Neural progenitor cell (in vitro differentiated cells): ENCODE data around the gene LIPN. TPM values are rescaled to one million over a fixed set of nuclear protein-coding genes. Genes with fewer than 3 reads are reported as not detected.

Experiments used
- DNase-seq: peaks from one replicate; pipeline ENCODE4 v3.0.0-alpha.2; 2016; ENCODE audit warnings: low spot score
- H2AFZ ChIP-seq: fragments of 200-600 bp; sonication (generic); replicated peaks from 2 replicates; pipeline ENCODE4 v1.6.1; 2016; ENCODE audit warnings: antibody characterized with exemption
- H3F3A ChIP-seq: fragments of 200-600 bp; sonication (generic); 2 replicates; pipeline ENCODE4 v1.6.1; 2016; ENCODE audit warnings: antibody characterized with exemption, low read depth
- H3K27ac ChIP-seq: fragments of 200-600 bp; sonication (generic); 2 replicates; pipeline ENCODE4 v1.5.1; 2016; ENCODE audit warnings: mild to moderate bottlenecking
- H3K27me3 ChIP-seq: fragments of 200-600 bp; sonication (generic); 2 replicates; pipeline ENCODE4 v1.6.1; 2016; ENCODE audit warnings: mild to moderate bottlenecking, moderate library complexity
- H3K36me3 ChIP-seq: fragments of 200-600 bp; sonication (generic); 2 replicates; pipeline ENCODE4 v1.5.1; 2016
- H3K4me1 ChIP-seq: fragments of 200-600 bp; sonication (generic); 2 replicates; pipeline ENCODE4 v1.6.1; 2016; ENCODE audit warnings: mixed run types
- H3K4me2 ChIP-seq: fragments of 200-600 bp; sonication (generic); 2 replicates; pipeline ENCODE4 v1.6.1; 2016
- H3K4me3 ChIP-seq: fragments of 200-600 bp; sonication (generic); 2 replicates; pipeline ENCODE4 v1.5.1; 2016
- H3K79me2 ChIP-seq: fragments of 200-600 bp; sonication (generic); 2 replicates; pipeline ENCODE4 v1.6.1; 2016; ENCODE audit warnings: low read depth
- H3K9ac ChIP-seq: fragments of 200-600 bp; sonication (generic); 2 replicates; pipeline ENCODE4 v1.6.1; 2016
- H3K9me3 ChIP-seq: fragments of 200-600 bp; sonication (generic); 2 replicates; pipeline ENCODE4 v1.5.1; 2016; ENCODE audit warnings: low read depth
- H4K20me1 ChIP-seq: fragments of 200-600 bp; sonication (generic); 2 replicates; pipeline ENCODE4 v1.6.1; 2016; ENCODE audit warnings: low read depth
- H3K27ac Mint-ChIP-seq: 3 replicates; pipeline ENCODE4 v1.8.0; 2021; ENCODE audit warnings: mixed read lengths
- H3K27me3 Mint-ChIP-seq: 2 replicates; pipeline ENCODE4 v1.8.0; 2022; ENCODE audit warnings: low read depth, mild to moderate bottlenecking, inconsistent platforms, moderate library complexity, mixed read lengths; ENCODE audit not compliant: insufficient read depth
- H3K36me3 Mint-ChIP-seq: 3 replicates; pipeline ENCODE4 v1.8.0; 2021; ENCODE audit warnings: mixed read lengths
- H3K4me1 Mint-ChIP-seq: 3 replicates; pipeline ENCODE4 v1.8.0; 2021; ENCODE audit warnings: mixed read lengths
- H3K4me3 Mint-ChIP-seq: 3 replicates; pipeline ENCODE4 v1.8.0; 2021; ENCODE audit warnings: mild to moderate bottlenecking, moderate library complexity, mixed read lengths
- H3K9me3 Mint-ChIP-seq: 3 replicates; pipeline ENCODE4 v1.8.0; 2020; ENCODE audit warnings: mixed read lengths
- EZH2 ChIP-seq: fragments of 200-600 bp; sonication (generic); IDR thresholded peaks from 2 replicates; pipeline ENCODE4 v1.6.1; 2017; ENCODE audit warnings: antibody characterized with exemption, mild to moderate bottlenecking, moderate library complexity
- EZH2phosphoT487 ChIP-seq: fragments of 200-600 bp; sonication (generic); IDR thresholded peaks from 2 replicates; pipeline ENCODE4 v1.6.1; 2017; ENCODE audit warnings: antibody characterized with exemption
- total RNA-seq: library from RNA; depleted of rRNA; stranded (reverse); fragments of >200 nt; gene quantifications from 2 replicates; pipeline ENCODE4 v1.2.3, GENCODE V29; 2015; ENCODE audit warnings: low replicate concordance
- TF ChIP-seq, protein P1 (sequence below): fragments of 200-600 bp; sonication (generic); IDR thresholded peaks from 2 replicates; pipeline ENCODE4 v1.5.1; 2017; ENCODE audit warnings: antibody characterized with exemption, mild to moderate bottlenecking

The LIPN gene
- total RNA-seq, 1 donor from 2014 or later, result not detected

DNA sequence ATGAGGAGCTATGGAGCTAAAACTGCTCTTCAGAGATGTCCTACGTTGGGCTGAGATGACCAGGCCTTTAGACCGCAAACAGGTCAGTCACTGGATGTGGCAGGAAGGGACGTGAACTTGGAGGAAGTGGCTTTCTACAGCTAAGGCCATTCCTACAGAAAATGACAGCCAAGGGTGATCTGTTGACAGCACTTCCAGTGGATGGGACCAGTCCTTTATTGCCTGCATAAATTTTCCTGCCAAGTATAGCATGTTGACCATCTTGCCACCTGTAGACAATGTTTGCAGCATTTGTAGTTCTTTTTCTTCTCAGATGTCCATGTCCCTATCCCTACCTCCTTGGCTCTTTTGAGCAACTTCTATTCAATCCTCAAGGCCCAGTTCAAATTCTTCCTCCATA is 46.1 kb downstream of the LIPN start:
- H3K4me1 Mint-ChIP-seq, result peaks cover 4% of the 10 kb centered on the region
- H3K27me3 ChIP-seq, result no peaks in the 10 kb centered on the region
- no peak overlapping the region for H3K4me3 Mint-ChIP-seq
- no peak for DNase-seq
- H4K20me1 ChIP-seq, result no peaks in the 10 kb centered on the region
- peaks cover 4% of the 10 kb centered on the region for H3K27me3 Mint-ChIP-seq
- no peak overlapping the region for H2AFZ ChIP-seq
- no peak overlapping the region for H3K27ac ChIP-seq
- no peak overlapping the region for H3K4me2 ChIP-seq
- H3K36me3 Mint-ChIP-seq, result no peaks in the 10 kb centered on the region
- no peaks in the 10 kb centered on the region for H3K9me3 Mint-ChIP-seq
- H3K4me1 ChIP-seq, result no peaks in the 10 kb centered on the region
- H3K9me3 ChIP-seq, result no peaks in the 10 kb centered on the region
- no peaks in the 10 kb centered on the region for H3K36me3 ChIP-seq
- no peak overlapping the region for H3K9ac ChIP-seq
- H3K79me2 ChIP-seq, result no peaks in the 10 kb centered on the region
- no peaks in the 10 kb centered on the region for H3F3A ChIP-seq
- no peak overlapping the region for H3K27ac Mint-ChIP-seq
- H3K4me3 ChIP-seq, result no peak overlapping the region
- no peak for TF ChIP-seq EZH2
- TF ChIP-seq, protein P1, sequence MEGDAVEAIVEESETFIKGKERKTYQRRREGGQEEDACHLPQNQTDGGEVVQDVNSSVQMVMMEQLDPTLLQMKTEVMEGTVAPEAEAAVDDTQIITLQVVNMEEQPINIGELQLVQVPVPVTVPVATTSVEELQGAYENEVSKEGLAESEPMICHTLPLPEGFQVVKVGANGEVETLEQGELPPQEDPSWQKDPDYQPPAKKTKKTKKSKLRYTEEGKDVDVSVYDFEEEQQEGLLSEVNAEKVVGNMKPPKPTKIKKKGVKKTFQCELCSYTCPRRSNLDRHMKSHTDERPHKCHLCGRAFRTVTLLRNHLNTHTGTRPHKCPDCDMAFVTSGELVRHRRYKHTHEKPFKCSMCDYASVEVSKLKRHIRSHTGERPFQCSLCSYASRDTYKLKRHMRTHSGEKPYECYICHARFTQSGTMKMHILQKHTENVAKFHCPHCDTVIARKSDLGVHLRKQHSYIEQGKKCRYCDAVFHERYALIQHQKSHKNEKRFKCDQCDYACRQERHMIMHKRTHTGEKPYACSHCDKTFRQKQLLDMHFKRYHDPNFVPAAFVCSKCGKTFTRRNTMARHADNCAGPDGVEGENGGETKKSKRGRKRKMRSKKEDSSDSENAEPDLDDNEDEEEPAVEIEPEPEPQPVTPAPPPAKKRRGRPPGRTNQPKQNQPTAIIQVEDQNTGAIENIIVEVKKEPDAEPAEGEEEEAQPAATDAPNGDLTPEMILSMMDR, result no peak
- no peak for TF ChIP-seq EZH2phosphoT487

DNA sequence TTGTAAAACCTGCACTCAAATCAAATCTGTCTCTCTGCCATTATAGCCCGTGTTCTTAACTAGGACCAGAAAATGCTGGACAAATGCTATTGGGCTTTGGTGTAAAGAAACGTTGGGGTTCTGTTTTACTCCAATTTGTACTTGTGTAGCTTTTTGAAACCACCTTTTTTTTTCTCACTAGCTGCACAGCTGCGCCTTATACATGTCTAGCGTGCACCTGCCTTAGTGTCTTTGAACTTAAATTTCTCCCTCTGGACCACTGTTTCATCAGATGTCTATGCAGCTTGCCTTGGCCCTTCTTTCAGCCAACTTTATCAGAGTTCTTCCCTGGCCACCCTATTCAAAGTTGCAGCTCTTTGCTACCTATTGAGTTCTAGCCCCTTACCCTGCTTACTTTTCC is 49.8 kb downstream of the LIPN start:
- Histone ChIP-seq H3K27ac (no peak overlapping the region), H3F3A (no peaks in the 10 kb centered on the region), H3K36me3 (no peaks in the 10 kb centered on the region), H3K9me3 (no peaks in the 10 kb centered on the region), H3K79me2 (no peaks in the 10 kb centered on the region), H2AFZ (no peak overlapping the region), H3K4me2 (no peak overlapping the region), H3K4me3 (no peak overlapping the region), H3K27me3 (no peaks in the 10 kb centered on the region), H3K4me1 (no peaks in the 10 kb centered on the region), H3K9ac (no peak overlapping the region), H4K20me1 (no peaks in the 10 kb centered on the region)
- no peak overlapping the region for H3K4me3 Mint-ChIP-seq
- no peaks in the 10 kb centered on the region for H3K9me3 Mint-ChIP-seq
- TF ChIP-seq, protein P1, result no peak
- TF ChIP-seq EZH2 (no peak), EZH2phosphoT487 (no peak)
- peaks cover 3% of the 10 kb centered on the region for H3K27me3 Mint-ChIP-seq
- no peaks in the 10 kb centered on the region for H3K4me1 Mint-ChIP-seq
- no peak for DNase-seq
- no peaks in the 10 kb centered on the region for H3K36me3 Mint-ChIP-seq
- no peak overlapping the region for H3K27ac Mint-ChIP-seq

DNA sequence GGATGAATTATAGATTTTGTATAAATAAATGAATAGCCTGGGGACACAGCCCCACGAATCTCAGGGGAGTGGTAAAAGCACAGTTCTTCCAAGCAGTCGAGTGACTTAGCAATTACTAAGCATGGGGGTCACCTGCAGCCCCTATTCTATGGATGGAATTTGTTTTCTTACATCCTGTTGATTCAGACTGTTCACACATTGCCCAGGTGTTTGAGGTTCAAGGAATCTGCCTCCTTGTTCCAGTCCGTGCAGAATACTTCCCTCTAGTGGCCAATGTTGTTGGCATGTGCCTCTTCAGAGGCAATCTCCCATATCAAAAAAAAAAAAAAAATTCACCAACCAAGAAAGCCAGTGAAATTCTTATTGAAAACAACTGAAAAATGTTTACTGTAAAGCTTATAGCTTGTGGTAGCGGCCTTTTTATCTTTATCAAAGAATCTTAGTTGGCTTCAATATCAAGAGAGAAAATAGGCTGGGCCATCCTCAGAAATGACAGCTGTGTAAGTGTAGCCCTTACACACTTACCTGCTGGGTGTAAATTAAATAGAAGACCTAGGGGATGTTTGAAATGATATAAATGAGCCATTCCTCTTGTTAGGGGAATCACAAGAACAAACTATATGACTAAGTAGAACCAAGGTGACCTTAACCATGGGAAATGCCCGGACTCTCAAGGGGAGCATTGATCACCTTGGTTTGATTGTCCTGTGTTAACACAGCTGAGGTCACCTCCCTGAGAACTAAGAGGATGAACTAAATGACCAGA is 50.6 kb downstream of the LIPN start:
- Mint-ChIP-seq H3K9me3 (no peaks in the 10 kb centered on the region), H3K4me3 (no peak overlapping the region), H3K36me3 (no peaks in the 10 kb centered on the region), H3K27ac (no peak overlapping the region), H3K27me3 (peaks cover 3% of the 10 kb centered on the region), H3K4me1 (no peaks in the 10 kb centered on the region)
- no peaks in the 10 kb centered on the region for H3K9me3 ChIP-seq
- H2AFZ ChIP-seq, result no peak overlapping the region
- H3K27ac ChIP-seq, result no peak overlapping the region
- DNase-seq, result peak; percentile 62
- no peaks in the 10 kb centered on the region for H3F3A ChIP-seq
- no peaks in the 10 kb centered on the region for H4K20me1 ChIP-seq
- H3K4me3 ChIP-seq, result no peak overlapping the region
- no peaks in the 10 kb centered on the region for H3K27me3 ChIP-seq
- TF ChIP-seq, protein P1, result peak; percentile 76
- TF ChIP-seq EZH2, result no peak
- H3K4me1 ChIP-seq, result no peaks in the 10 kb centered on the region
- no peak overlapping the region for H3K9ac ChIP-seq
- no peaks in the 10 kb centered on the region for H3K36me3 ChIP-seq
- H3K79me2 ChIP-seq, result no peaks in the 10 kb centered on the region
- H3K4me2 ChIP-seq, result no peak overlapping the region
